Hematopoietic multipotent progenitor cell treated with erythropoietin and hydrocortisone succinate and interleukin-3 and kit ligand, for 4 days (in vitro differentiated cells): ENCODE results near the gene IL4R.

Source experiments
- DNase-seq: peaks from one replicate; pipeline ENCODE4 v3.0.0-alpha.2; 2015

Gene IL4R

GRCh38 chr16:27316038-27316680 lies 2.4 kb downstream of the IL4R start:
- DNase-seq: no peak

GRCh38 chr16:27317320-27317719 lies 3.5 kb downstream of the IL4R start:
- no peak for DNase-seq

- no peak for DNase-seq
Measured at GRCh38 chr16:27317738-27318391, 4.1 kb downstream of the IL4R start.

DNA sequence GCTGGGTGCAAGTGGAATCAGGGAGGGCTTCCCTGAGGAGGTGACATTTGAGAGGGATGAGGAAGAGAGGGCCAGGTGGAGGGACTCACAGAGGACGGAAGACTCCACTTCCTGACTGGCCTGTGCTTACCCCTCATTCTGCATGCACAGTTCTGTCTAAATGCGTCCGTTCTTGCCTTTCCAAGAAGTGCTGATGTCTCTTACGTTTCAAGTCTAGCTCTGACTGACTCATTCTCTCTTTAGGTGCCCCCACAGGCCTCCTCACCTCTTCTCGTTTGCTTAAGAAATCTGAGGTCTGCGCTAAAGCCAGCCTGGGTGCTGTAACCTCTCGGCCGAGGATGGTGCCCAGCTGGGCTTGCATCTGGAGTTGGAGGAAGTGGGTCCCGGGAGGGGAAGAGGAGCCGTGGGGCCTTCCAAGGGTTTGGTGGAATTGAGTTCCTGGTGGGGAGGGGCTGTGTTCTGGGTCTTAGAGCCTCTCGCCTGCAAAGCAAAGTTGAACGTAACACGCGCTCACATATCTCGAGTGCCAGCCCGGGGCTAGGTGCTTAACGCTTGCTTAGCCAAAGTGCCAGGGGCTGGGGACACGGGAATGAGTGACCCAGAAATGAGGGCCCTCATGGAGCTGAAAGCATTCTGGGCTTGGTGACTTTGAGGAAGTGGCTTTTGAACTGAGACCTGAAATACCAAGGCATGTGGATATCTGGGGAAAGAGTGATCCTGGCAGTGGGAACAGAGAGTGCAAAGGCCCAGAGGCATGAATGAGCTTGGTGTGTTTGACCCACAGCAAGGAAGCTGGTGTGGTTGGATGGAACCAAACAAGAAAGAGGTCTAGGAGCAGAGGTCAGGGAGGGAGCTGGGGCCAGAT lies 4.8 kb downstream of the IL4R start:
- peak; percentile 77 for DNase-seq

GRCh38 chr16:27319257-27319965 lies 5.6 kb downstream of the IL4R start:
- no peak for DNase-seq

- DNase-seq: no peak
Measured at GRCh38 chr16:27320261-27321012, 6.7 kb downstream of the IL4R start.

DNA sequence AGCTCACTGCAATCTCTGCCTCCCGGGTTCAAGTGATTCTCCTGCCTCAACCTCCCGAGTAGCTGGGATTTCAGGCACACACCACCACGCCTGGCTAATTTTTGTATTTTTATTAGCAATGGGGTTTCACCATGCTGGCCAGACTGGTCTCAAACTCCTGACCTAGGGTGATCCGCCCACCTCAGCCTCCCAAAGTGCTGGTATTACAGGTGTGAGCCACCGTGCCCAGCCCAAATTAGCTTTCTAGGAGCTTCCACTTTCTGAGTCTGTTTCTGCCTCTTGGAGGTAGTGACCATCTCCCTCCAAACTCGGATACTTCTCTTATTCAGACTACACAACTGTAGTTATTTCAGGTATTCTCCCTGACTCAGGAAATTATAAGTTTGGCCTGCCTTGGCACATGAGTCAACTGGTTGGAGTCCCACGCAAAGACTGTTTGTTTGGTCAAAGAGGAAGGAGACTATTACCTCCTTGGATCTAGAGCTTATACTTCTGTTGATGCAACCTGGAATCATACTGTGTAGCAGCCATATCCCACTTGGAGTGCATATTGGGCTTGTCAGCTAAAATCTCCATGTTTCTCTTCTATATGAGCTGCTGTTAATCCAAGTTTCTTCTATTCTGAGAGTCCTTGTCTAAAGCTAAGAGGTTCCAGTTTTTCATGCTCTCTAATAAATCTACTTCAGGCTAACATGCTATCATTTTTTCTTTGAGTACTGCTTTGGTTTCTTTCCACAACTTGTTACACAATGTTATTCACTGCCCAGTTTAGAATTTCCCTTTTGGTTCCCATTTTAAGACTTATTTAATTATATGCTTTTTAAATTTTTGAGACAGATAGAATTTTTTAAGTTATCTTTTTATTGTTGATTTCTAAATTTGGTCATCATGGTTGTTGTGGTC lies 7.5 kb downstream of the IL4R start:
- DNase-seq: no peak

GRCh38 chr16:27322858-27323780 lies 9.3 kb downstream of the IL4R start:
- DNase-seq: no peak

DNA sequence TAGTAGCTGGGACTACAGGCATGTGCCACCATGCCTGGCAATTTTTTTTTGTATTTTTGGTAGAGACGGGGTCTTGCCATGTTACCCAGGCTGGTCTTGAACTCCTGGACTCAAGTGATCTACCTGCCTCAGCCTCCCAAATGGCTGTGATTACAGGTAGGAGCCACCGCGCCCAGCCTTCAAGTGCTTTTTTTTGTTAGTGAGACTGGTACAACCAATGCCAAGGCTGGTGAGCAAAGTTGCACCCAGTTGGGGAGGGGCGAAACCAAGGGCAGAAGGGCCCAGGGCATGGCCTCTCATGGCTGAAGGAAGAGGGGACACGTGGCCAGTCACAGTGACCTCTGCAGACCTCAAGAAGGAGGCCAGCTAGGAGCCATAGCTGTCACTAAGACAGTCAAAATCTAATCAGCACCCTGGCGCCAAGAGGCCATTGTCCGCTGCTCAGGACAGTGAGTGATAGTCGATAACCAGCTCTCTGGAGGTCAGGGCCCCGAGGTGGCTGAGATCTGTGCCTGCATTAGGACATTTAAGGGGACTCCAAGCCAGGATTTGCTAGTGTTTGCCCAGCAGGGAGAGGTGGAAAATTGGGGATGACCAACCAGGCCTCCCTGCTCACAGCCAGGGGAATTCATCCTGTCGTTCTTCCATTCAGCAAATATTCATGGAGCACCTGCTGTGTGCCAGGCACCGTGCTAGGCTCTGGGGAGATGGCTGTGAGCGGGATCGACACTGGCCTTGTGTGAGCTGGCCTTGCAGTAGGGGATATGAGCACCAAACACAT lies 10.2 kb downstream of the IL4R start:
- DNase-seq: no peak

- no peak for DNase-seq
Measured at GRCh38 chr16:27324851-27325301, 11.1 kb downstream of the IL4R start.

GRCh38 chr16:27325736-27326135 lies 12.0 kb downstream of the IL4R start:
- DNase-seq: no peak

DNA sequence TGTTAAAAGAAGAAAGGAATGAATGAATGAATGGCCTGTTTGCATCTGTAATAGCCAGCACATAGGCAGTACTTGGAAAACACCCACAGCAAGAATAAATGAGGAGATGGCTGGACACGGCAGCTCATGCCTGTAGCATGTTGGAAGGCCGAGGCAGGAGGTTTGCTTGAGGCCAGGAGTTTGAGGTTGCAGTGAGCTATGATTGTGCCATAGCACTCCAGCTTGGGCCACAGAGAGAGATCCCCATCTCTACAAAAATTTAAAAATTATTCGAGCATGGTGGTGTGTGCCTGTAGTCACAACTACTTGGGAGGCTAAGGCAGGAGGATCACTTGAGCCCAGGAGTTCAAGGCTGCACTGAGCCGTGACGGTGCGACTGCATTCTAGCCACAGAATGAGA lies 12.5 kb downstream of the IL4R start:
- no peak for DNase-seq

- peak; percentile 85 for DNase-seq
Measured at GRCh38 chr16:27326738-27327585, 13.2 kb downstream of the IL4R start.

GRCh38 chr16:27327586-27327915 lies 13.8 kb downstream of the IL4R start:
- no peak for DNase-seq

- no peak for DNase-seq
Measured at GRCh38 chr16:27328937-27329336, 15.2 kb downstream of the IL4R start.

- peak; percentile 44 for DNase-seq
Measured at GRCh38 chr16:27329376-27330079, 15.8 kb downstream of the IL4R start.

- DNase-seq: no peak
Measured at GRCh38 chr16:27330542-27330941, 16.8 kb downstream of the IL4R start.

- peak; percentile 35 for DNase-seq
Measured at GRCh38 chr16:27332105-27332504, 18.3 kb downstream of the IL4R start.
